Spleen (tissue), 7 donors: ENCODE results near the gene PDE4D.
A peak's percentile ranks its signal among the peaks of the same experiment; 100 is the strongest.

Experiments used
- CTCF ChIP-seq, 11 experiments: fragments of 200-600 bp in 7 of 11; fragments of 450-650 bp in 4 of 11; sonication (generic) in 4 of 11; IDR thresholded peaks in 8 of 11; conservative IDR thresholded peaks in 3 of 11; 1 replicate in 7 of 11; 2 replicates in 4 of 11; pipeline versions ENCODE4 v1.4.0 to v1.8.0; 2016 to 2021; ENCODE audit warnings: antibody characterized with exemption in 11 of 11, inconsistent platforms in 4 of 11, mild to moderate bottlenecking in 1 of 11
- POLR2A ChIP-seq, 3 donors: fragments of 450-650 bp; IDR thresholded peaks; one replicate each; pipeline ENCODE4 v1.5.1; 2017; ENCODE audit warnings: antibody characterized with exemption in 3 of 3, mild to moderate bottlenecking in 1 of 3
- POLR2AphosphoS5 ChIP-seq, 3 donors: sonication (generic); formaldehyde crosslinking; IDR thresholded peaks; one replicate each; pipeline ENCODE4 v1.5.1; 2017; ENCODE audit warnings: antibody characterized with exemption in 3 of 3
- donor health status: DM: no; HTN: no; CAD: no; lungs with moderate emphysema.
- donor health status: DM: no; HTN: no; CAD: no.
- donor health status: DM: no; HTN: no; CAD: no.

GRCh38 chr5:59813761-59814536 is 79.6 kb downstream of the PDE4D start:
- TF ChIP-seq POLR2AphosphoS5 (IDR thresholded peaks at IDR 0.05) (no peak), POLR2A (IDR thresholded peaks at IDR 0.05) (no peak), CTCF (IDR thresholded peaks at IDR 0.05 in 8 of 11, conservative IDR thresholded peaks at IDR 0.05 in 3 of 11) (peak in 10 of 11 experiments; percentile 8 to 65 (median 51))
